CD4-positive, alpha-beta T cell treated with Interleukin-17A for 1 hour (primary cell): ENCODE data around the gene PROSER1.
"Not testable (repeated sequence)": the region's sequence is repeated elsewhere in the genome, so short reads cannot be mapped to it uniquely, and the experiment has no call there.

Experiments used
- DNase-seq: peaks from one replicate; pipeline ENCODE4 v3.0.0-alpha.2; 2020

PROSER1 gene

GRCh38 chr13:39023316-39023715 lies 14.6 kb downstream of the PROSER1 start:
- no peak for DNase-seq

GRCh38 chr13:39020853-39021462 lies 16.9 kb downstream of the PROSER1 start:
- no peak for DNase-seq

- DNase-seq = peak; percentile 32
These were observed 21.1 kb downstream of the PROSER1 start for GRCh38 chr13:39016787-39017186.

GRCh38 chr13:39016087-39016486 lies 21.8 kb downstream of the PROSER1 start:
- no peak for DNase-seq

GRCh38 chr13:39013462-39013861 lies 24.4 kb downstream of the PROSER1 start:
- DNase-seq = no peak

GRCh38 chr13:39012608-39013007 lies 25.3 kb downstream of the PROSER1 start:
- no peak for DNase-seq

- not testable (repeated sequence) for DNase-seq
These were observed 31.3 kb downstream of the PROSER1 start for GRCh38 chr13:39006371-39007111.

GRCh38 chr13:38998739-38999138 lies 39.1 kb downstream of the PROSER1 start:
- no peak for DNase-seq

GRCh38 chr13:38993381-38993780 lies 44.5 kb downstream of the PROSER1 start:
- no peak for DNase-seq

- DNase-seq = no peak
These were observed 47.2 kb downstream of the PROSER1 start, which contains the start of gene STOML3 for GRCh38 chr13:38990693-38991092. STOML3 (minus strand) TSS chr13:38990831; CDS start chr13:38990721, 110 bp downstream.

- DNase-seq = no peak
These were observed 56.8 kb downstream of the PROSER1 start for GRCh38 chr13:38981096-38981495.

- DNase-seq = no peak
These were observed 57.2 kb downstream of the PROSER1 start for GRCh38 chr13:38980750-38981078.

- no peak for DNase-seq
These were observed 57.8 kb downstream of the PROSER1 start for GRCh38 chr13:38979891-38980749.

- DNase-seq = peak; percentile 9
These were observed 67.4 kb downstream of the PROSER1 start for GRCh38 chr13:38970380-38971051.

GRCh38 chr13:38969187-38969586 lies 68.7 kb downstream of the PROSER1 start:
- DNase-seq = no peak

- DNase-seq = no peak
These were observed 70.4 kb downstream of the PROSER1 start for GRCh38 chr13:38967446-38967845.

GRCh38 chr13:38965281-38965680 lies 72.6 kb downstream of the PROSER1 start:
- no peak for DNase-seq

GRCh38 chr13:38960175-38960574 lies 77.7 kb downstream of the PROSER1 start:
- DNase-seq = no peak
